Neuronal stem cell (in vitro differentiated cells): ENCODE results near the gene C1RL.

Experiments used
- DNase-seq: peaks from one replicate; pipeline ENCODE4 v3.0.0-alpha.2; 2013; ENCODE audit warnings: low spot score
- H2AFZ ChIP-seq: one replicate; pipeline ENCODE4 v1.6.1; 2013; ENCODE audit warnings: mild to moderate bottlenecking, low read length, inconsistent platforms
- H2AK5ac ChIP-seq: 2 replicates; pipeline ENCODE4 v1.6.1; 2013; ENCODE audit warnings: low read depth, mild to moderate bottlenecking, inconsistent platforms, low read length, moderate library complexity, mixed read lengths
- H2BK120ac ChIP-seq: 2 replicates; pipeline ENCODE4 v1.6.1; 2013; ENCODE audit warnings: low read depth, mild to moderate bottlenecking, inconsistent platforms, low read length, moderate library complexity, mixed read lengths
- H2BK12ac ChIP-seq: one replicate; pipeline ENCODE4 v1.6.1; 2013; ENCODE audit warnings: low read length, inconsistent platforms
- H2BK15ac ChIP-seq: 2 replicates; pipeline ENCODE4 v1.6.1; 2013; ENCODE audit warnings: mild to moderate bottlenecking, low read length, inconsistent platforms, mixed read lengths
- H2BK5ac ChIP-seq: one replicate; pipeline ENCODE4 v1.6.1; 2013; ENCODE audit warnings: inconsistent platforms, mild to moderate bottlenecking, low read length, moderate library complexity
- H3K14ac ChIP-seq: one replicate; pipeline ENCODE4 v1.6.1; 2013; ENCODE audit warnings: low read length, inconsistent platforms
- H3K18ac ChIP-seq: 2 replicates; pipeline ENCODE4 v1.6.1; 2013; ENCODE audit warnings: low read length, inconsistent platforms
- H3K23ac ChIP-seq: 2 replicates; pipeline ENCODE4 v1.6.1; 2013; ENCODE audit warnings: low read depth, mild to moderate bottlenecking, mixed read lengths, low read length, inconsistent platforms; ENCODE audit not compliant: poor library complexity
- H3K27ac ChIP-seq: replicated peaks from 3 replicates; pipeline ENCODE4 v1.5.1; 2013; ENCODE audit warnings: low read length, inconsistent platforms
- H3K27me3 ChIP-seq, 3 experiments: 2 replicates each; pipeline ENCODE4 v1.6.1; 2013; ENCODE audit warnings: low read length in 3 of 3, mild to moderate bottlenecking in 2 of 3, inconsistent platforms in 1 of 3, low read depth in 1 of 3, mixed read lengths in 1 of 3, moderate library complexity in 1 of 3; ENCODE audit not compliant: control insufficient read depth in 3 of 3, insufficient read depth in 3 of 3
- H3K36me3 ChIP-seq, 2 donors: replicated peaks in 1 of 2; 2 replicates each; pipeline ENCODE4 v1.6.1; 2013; ENCODE audit warnings: low read length in 2 of 2; ENCODE audit not compliant: control insufficient read depth in 2 of 2, insufficient read depth in 2 of 2
- H3K4ac ChIP-seq: 2 replicates; pipeline ENCODE4 v1.6.1; 2013; ENCODE audit warnings: inconsistent platforms, mild to moderate bottlenecking, low read length, moderate library complexity
- H3K4me1 ChIP-seq, 2 donors: 1 replicate in 1 of 2; 2 replicates in 1 of 2; pipeline ENCODE4 v1.6.1; 2013; ENCODE audit warnings: low read length in 2 of 2, low read depth in 1 of 2; ENCODE audit not compliant: control insufficient read depth in 2 of 2, insufficient read depth in 1 of 2
- H3K4me2 ChIP-seq: one replicate; pipeline ENCODE4 v1.6.1; 2013; ENCODE audit warnings: mild to moderate bottlenecking, low read length, inconsistent platforms; ENCODE audit not compliant: insufficient read depth, poor library complexity, severe bottlenecking
- H3K4me3 ChIP-seq, 2 donors: 2 replicates each; pipeline ENCODE4 v1.5.1; 2013; ENCODE audit warnings: low read length in 2 of 2, mild to moderate bottlenecking in 2 of 2, inconsistent platforms in 1 of 2, moderate library complexity in 1 of 2
- H3K79me1 ChIP-seq: one replicate; pipeline ENCODE4 v1.6.1; 2013; ENCODE audit warnings: low read depth, mild to moderate bottlenecking, inconsistent platforms, low read length, moderate library complexity
- H3K9ac ChIP-seq: one replicate; pipeline ENCODE4 v1.6.1; 2013; ENCODE audit warnings: mild to moderate bottlenecking, low read depth, low read length, inconsistent platforms; ENCODE audit not compliant: poor library complexity
- H3K9me3 ChIP-seq, 2 donors: replicated peaks in 1 of 2; 2 replicates each; pipeline versions ENCODE3 to v1.6.1; 2013; ENCODE audit warnings: low read length in 2 of 2, mild to moderate bottlenecking in 2 of 2, inconsistent platforms in 1 of 2, low read depth in 1 of 2, mixed read lengths in 1 of 2, moderate library complexity in 1 of 2; ENCODE audit not compliant: control insufficient read depth in 2 of 2, insufficient read depth in 1 of 2
- H4K8ac ChIP-seq: one replicate; pipeline ENCODE4 v1.6.1; 2013; ENCODE audit warnings: low read depth, mild to moderate bottlenecking, inconsistent platforms, low read length, moderate library complexity
- H4K91ac ChIP-seq: one replicate; pipeline ENCODE4 v1.6.1; 2013; ENCODE audit warnings: low read length, low read depth, mild to moderate bottlenecking, inconsistent platforms; ENCODE audit not compliant: poor library complexity
- WGBS, 2 donors: extraction: QIAGEN DNeasy Blood & Tissue Kit; methylation state at CpG; one replicate each; pipeline ENCODE4 v1.1.7; 2013; ENCODE audit warnings: missing lambda C conversion rate in 2 of 2, mixed read lengths in 1 of 2; ENCODE audit not compliant: insufficient read length in 2 of 2, insufficient replicate concordance in 1 of 2; ENCODE audit errors: extremely low coverage in 2 of 2; 5-methylcytosine and 5-hydroxymethylcytosine counted together

Gene C1RL

GRCh38 chr12:7081037-7081436 is 28.0 kb downstream of the C1RL start:
- H3K4me1 ChIP-seq: no peaks in the 10 kb centered on the region
- H2BK120ac ChIP-seq: no peak overlapping the region
- H3K9me3 ChIP-seq: peaks cover 0 to 7% of the 10 kb centered on the region in 2 donors
- H3K4me2 ChIP-seq: no peak overlapping the region
- H4K91ac ChIP-seq: no peak overlapping the region
- H2AK5ac ChIP-seq: peak overlapping the region; percentile 13
- H4K8ac ChIP-seq: no peak overlapping the region
- H2AFZ ChIP-seq: no peak overlapping the region
- H3K4me3 ChIP-seq: no peak overlapping the region
- H2BK15ac ChIP-seq: no peak overlapping the region
- H3K27me3 ChIP-seq: no peaks in the 10 kb centered on the region
- no peak overlapping the region for H3K23ac ChIP-seq
- WGBS, 2 donors: no CpG with 5 or more reads among the region's 14 CpGs
- peaks cover 0 to 8% of the 10 kb centered on the region in 2 donors for H3K36me3 ChIP-seq
- no peak overlapping the region for H3K27ac ChIP-seq
- H3K9ac ChIP-seq: no peak overlapping the region
- no peak overlapping the region for H3K14ac ChIP-seq
- no peak overlapping the region for H3K4ac ChIP-seq
- H3K18ac ChIP-seq: peak overlapping the region; percentile 57
- no peak overlapping the region for H2BK12ac ChIP-seq
- no peak for DNase-seq
- H3K79me1 ChIP-seq: no peaks in the 10 kb centered on the region
- no peak overlapping the region for H2BK5ac ChIP-seq

- H2BK15ac ChIP-seq: no peak overlapping the region
- H3K27me3 ChIP-seq: peaks cover 0 to 3% (median 0%) of the 10 kb centered on the region in 3 experiments
- H3K4ac ChIP-seq: no peak overlapping the region
- no peak overlapping the region for H2BK5ac ChIP-seq
- no peak overlapping the region for H3K27ac ChIP-seq
- DNase-seq: no peak
- H2AK5ac ChIP-seq: no peak overlapping the region
- H3K23ac ChIP-seq: no peak overlapping the region
- no peak overlapping the region for H2BK12ac ChIP-seq
- peaks cover 0 to 6% of the 10 kb centered on the region in 2 donors for H3K36me3 ChIP-seq
- no peaks in the 10 kb centered on the region for H3K79me1 ChIP-seq
- H3K9ac ChIP-seq: no peak overlapping the region
- no peak overlapping the region for H3K14ac ChIP-seq
- no peak overlapping the region for H3K18ac ChIP-seq
- H2BK120ac ChIP-seq: no peak overlapping the region
- peaks cover 0 to 5% of the 10 kb centered on the region in 2 donors for H3K9me3 ChIP-seq
- H3K4me1 ChIP-seq: no peaks in the 10 kb centered on the region
- no peak overlapping the region for H4K91ac ChIP-seq
- H3K4me3 ChIP-seq: no peak overlapping the region
- H3K4me2 ChIP-seq: no peak overlapping the region
- no peak overlapping the region for H2AFZ ChIP-seq
- no peak overlapping the region for H4K8ac ChIP-seq
Observed at GRCh38 chr12:7079826-7080125, 29.2 kb downstream of the C1RL start.

GRCh38 chr12:7078163-7078562 is 30.9 kb downstream of the C1RL start:
- Histone ChIP-seq H2BK5ac (no peak overlapping the region), H2AFZ (no peak overlapping the region), H3K4me3 (no peak overlapping the region), H3K79me1 (no peaks in the 10 kb centered on the region), H4K91ac (no peak overlapping the region), H4K8ac (no peak overlapping the region), H3K27me3 (peaks cover 0 to 3% (median 0%) of the 10 kb centered on the region in 3 experiments), H3K14ac (no peak overlapping the region), H3K4me1 (no peaks in the 10 kb centered on the region), H2BK15ac (no peak overlapping the region), H3K27ac (no peak overlapping the region), H3K18ac (no peak overlapping the region), H3K9me3 (peaks cover 0 to 2% of the 10 kb centered on the region in 2 donors), H2BK12ac (no peak overlapping the region), H3K4me2 (no peak overlapping the region), H3K23ac (no peak overlapping the region), H3K4ac (no peak overlapping the region), H3K36me3 (peaks cover 0 to 3% of the 10 kb centered on the region in 2 donors), H3K9ac (no peak overlapping the region), H2BK120ac (no peak overlapping the region), H2AK5ac (no peak overlapping the region)
- WGBS, 2 donors: no CpG with 5 or more reads among the region's 4 CpGs
- no peak for DNase-seq

DNA sequence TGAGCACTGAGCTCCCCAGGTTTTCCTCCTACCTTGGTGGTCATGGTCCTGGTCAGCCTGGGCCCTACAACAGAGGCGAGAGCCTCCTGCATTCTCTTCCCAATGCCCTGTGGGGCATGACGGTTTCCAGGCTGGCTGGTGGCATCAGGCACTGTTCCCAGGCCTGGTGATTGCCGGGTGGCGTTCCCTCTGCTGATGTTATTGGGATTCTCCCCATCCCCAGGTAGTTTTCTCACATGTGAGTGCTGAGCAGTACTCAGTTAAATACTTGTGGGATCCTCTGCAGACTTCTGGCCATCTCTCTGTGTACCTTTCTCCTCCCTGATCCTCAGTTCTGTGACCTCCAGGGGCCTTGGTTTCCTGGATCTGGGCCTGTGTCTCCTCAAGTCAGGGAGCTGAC is 32.5 kb downstream of the C1RL start:
- no peak overlapping the region for H2BK15ac ChIP-seq
- H2BK120ac ChIP-seq: no peak overlapping the region
- no CpG with 5 or more reads among the region's 4 CpGs for WGBS, 2 donors
- no peak overlapping the region for H3K9ac ChIP-seq
- no peak overlapping the region for H3K4me3 ChIP-seq
- H3K9me3 ChIP-seq: peaks cover 0 to 2% of the 10 kb centered on the region in 2 donors
- H3K36me3 ChIP-seq: peaks cover 0 to 2% of the 10 kb centered on the region in 2 donors
- H2BK5ac ChIP-seq: no peak overlapping the region
- H3K23ac ChIP-seq: no peak overlapping the region
- H2BK12ac ChIP-seq: no peak overlapping the region
- H4K8ac ChIP-seq: no peak overlapping the region
- no peak for DNase-seq
- H3K27ac ChIP-seq: no peak overlapping the region
- H2AK5ac ChIP-seq: no peak overlapping the region
- no peak overlapping the region for H2AFZ ChIP-seq
- H3K14ac ChIP-seq: no peak overlapping the region
- no peak overlapping the region for H3K4ac ChIP-seq
- no peaks in the 10 kb centered on the region for H3K4me1 ChIP-seq
- H4K91ac ChIP-seq: no peak overlapping the region
- no peak overlapping the region for H3K18ac ChIP-seq
- H3K4me2 ChIP-seq: no peak overlapping the region
- H3K27me3 ChIP-seq: peaks cover 0 to 3% (median 0%) of the 10 kb centered on the region in 3 experiments
- H3K79me1 ChIP-seq: no peaks in the 10 kb centered on the region
